A549 (cell line): ENCODE data around the gene UGT1A10.
"Not testable (repeated sequence)": the region's sequence is repeated elsewhere in the genome, so short reads cannot be mapped to it uniquely, and the experiment has no call there.

Source experiments
- BHLHE40 ChIP-seq: IDR thresholded peaks from 2 replicates; pipeline ENCODE4 v1.6.1; 2012; ENCODE audit warnings: low read depth, low read length, inconsistent platforms
- TF ChIP-seq, protein P1 (sequence below): fragments of >200 bp; sonication (Bioruptor Twin); formaldehyde crosslinking; IDR thresholded peaks from 3 replicates; pipeline ENCODE4 v1.6.1; 2016

GRCh38 chr2:233700842-233701241 lies 64.6 kb downstream of the UGT1A10 start:
- TF ChIP-seq BHLHE40: not testable (repeated sequence)
- TF ChIP-seq, protein P1, sequence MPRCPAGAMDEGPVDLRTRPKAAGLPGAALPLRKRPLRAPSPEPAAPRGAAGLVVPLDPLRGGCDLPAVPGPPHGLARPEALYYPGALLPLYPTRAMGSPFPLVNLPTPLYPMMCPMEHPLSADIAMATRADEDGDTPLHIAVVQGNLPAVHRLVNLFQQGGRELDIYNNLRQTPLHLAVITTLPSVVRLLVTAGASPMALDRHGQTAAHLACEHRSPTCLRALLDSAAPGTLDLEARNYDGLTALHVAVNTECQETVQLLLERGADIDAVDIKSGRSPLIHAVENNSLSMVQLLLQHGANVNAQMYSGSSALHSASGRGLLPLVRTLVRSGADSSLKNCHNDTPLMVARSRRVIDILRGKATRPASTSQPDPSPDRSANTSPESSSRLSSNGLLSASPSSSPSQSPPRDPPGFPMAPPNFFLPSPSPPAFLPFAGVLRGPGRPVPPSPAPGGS: not testable (repeated sequence)
